A549 (cell line): ENCODE data around the gene MCM7.

Experiments used
- EP300 ChIP-seq, 2 experiments: fragments of >200 bp; sonication (Bioruptor Twin); formaldehyde crosslinking; IDR thresholded peaks; 2 replicates in 1 of 2; 3 replicates in 1 of 2; pipeline ENCODE4 v1.6.1; 2016 to 2017
- TF ChIP-seq, protein P1 (sequence below): fragments of >200 bp; sonication (Bioruptor Twin); formaldehyde crosslinking; IDR thresholded peaks from 3 replicates; pipeline ENCODE4 v1.5.1; 2016
- TF ChIP-seq, protein P2 (sequence below): fragments of 450-650 bp; IDR thresholded peaks from 2 replicates; pipeline ENCODE4 v1.6.1; 2014; ENCODE audit warnings: antibody characterized with exemption

DNA sequence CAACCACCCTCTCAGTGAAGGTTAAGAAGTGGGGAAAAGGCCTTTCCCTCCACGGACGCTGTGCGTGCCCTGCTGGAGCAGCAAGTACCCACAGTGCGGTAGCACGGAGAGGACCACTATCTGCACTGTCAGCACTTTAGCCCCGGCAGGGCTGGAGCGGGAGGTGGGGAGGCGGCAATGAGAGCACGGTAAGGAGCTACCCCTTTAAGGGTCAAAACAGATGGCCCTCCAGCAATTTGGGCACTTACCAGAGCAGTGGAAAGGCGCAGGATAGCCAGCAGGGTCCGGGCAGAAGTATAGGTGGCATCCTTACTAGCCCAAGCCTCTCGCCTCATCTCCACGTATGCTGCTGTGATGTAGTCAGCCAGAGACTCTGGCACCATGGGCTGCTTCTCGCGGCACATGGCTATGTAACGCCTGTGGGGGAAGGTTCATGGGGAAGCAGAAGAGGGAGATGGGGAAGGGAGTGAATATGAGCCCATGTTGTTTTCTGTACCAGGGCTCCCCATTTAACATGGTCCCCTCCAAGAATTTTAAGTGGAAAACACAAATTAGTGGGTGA is 7.2 kb downstream of the MCM7 start:
- TF ChIP-seq, protein P1, sequence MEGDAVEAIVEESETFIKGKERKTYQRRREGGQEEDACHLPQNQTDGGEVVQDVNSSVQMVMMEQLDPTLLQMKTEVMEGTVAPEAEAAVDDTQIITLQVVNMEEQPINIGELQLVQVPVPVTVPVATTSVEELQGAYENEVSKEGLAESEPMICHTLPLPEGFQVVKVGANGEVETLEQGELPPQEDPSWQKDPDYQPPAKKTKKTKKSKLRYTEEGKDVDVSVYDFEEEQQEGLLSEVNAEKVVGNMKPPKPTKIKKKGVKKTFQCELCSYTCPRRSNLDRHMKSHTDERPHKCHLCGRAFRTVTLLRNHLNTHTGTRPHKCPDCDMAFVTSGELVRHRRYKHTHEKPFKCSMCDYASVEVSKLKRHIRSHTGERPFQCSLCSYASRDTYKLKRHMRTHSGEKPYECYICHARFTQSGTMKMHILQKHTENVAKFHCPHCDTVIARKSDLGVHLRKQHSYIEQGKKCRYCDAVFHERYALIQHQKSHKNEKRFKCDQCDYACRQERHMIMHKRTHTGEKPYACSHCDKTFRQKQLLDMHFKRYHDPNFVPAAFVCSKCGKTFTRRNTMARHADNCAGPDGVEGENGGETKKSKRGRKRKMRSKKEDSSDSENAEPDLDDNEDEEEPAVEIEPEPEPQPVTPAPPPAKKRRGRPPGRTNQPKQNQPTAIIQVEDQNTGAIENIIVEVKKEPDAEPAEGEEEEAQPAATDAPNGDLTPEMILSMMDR, result no peak
- no peak for TF ChIP-seq EP300 (IDR thresholded peaks at IDR 0.05)
- TF ChIP-seq, protein P2, sequence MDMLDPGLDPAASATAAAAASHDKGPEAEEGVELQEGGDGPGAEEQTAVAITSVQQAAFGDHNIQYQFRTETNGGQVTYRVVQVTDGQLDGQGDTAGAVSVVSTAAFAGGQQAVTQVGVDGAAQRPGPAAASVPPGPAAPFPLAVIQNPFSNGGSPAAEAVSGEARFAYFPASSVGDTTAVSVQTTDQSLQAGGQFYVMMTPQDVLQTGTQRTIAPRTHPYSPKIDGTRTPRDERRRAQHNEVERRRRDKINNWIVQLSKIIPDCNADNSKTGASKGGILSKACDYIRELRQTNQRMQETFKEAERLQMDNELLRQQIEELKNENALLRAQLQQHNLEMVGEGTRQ, result no peak
